Uterus (tissue), 2 donors: ENCODE results near the gene PCSK7.

Source experiments
- CTCF ChIP-seq, 4 experiments: fragments of 200-600 bp in 2 of 4; fragments of 450-650 bp in 2 of 4; sonication (generic) in 2 of 4; IDR thresholded peaks; one replicate each; pipeline ENCODE4 v1.5.1; 2016 to 2019; ENCODE audit warnings: antibody characterized with exemption in 4 of 4, mild to moderate bottlenecking in 2 of 4, moderate library complexity in 1 of 4
- POLR2A ChIP-seq, 2 donors: fragments of 450-650 bp; IDR thresholded peaks; one replicate each; pipeline ENCODE4 v1.6.1; 2016; ENCODE audit warnings: antibody characterized with exemption in 2 of 2, mild to moderate bottlenecking in 1 of 2, moderate library complexity in 1 of 2

- TF ChIP-seq CTCF (IDR thresholded peaks at IDR 0.05) (no peak), POLR2A (IDR thresholded peaks at IDR 0.05) (no peak)
Observed at GRCh38 chr11:117228091-117228490, 3.8 kb downstream of the PCSK7 start.
